ENCODE data around the gene TMEM109. TPM values are rescaled to one million over a fixed set of nuclear protein-coding genes. Genes with fewer than 3 reads are reported as not detected.

TMEM109 gene
- total RNA-seq, 1 experiment from 2014 or later: 18.2 TPM

DNA sequence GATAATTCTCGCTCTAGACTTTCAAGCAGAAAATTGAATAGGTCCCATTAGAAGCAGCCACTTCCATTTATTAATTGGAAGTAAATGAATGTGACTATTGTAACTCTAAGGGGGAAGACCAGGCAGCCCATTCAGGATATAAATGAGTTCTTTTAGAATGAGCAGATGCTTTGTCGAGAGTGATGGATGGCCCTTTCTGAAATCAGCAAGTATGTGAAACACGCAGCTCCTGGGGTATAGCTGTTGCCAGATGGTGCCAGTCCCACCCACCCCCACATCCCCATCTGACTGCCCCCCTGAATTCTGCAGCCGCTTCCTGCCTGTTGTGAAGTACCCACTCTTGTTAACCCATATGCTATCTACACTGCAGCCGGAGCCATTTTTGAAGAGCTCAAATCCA, 34.3 kb downstream of the TMEM109 start:
- in situ Hi-C loops (cut with HindIII; ENCODE audit: low pct_unique_long_range_greater_than_20kb, low sequenced_read_pairs): no loop called here

DNA sequence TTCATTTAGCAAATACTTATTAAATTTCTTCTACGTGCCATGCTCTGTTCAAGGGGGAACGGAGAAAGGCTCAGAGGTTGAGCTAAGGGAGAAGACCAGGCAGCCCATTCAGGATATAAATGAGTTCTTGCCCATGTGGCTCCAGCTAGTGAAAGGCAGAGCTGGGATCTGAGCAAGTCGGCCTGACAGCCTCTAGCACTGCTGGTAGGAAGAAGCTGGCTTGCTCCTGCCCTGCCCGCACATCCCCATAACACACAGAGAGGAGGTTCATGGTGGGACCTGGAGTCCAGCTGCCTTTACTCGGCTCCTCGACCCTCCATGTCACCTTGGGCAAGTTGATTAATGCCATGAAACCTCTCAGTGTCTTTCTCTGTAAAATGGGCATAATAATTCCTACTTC, 36.1 kb downstream of the TMEM109 start:
- DNase-seq (ENCODE audit: low read depth): no peak
- in situ Hi-C loops (cut with HindIII; ENCODE audit: low pct_unique_long_range_greater_than_20kb, low sequenced_read_pairs): no loop called here

More for the DNA sequence above, 34.3 kb downstream of the TMEM109 start:
- no peak for DNase-seq (ENCODE audit: low read depth)

DNA sequence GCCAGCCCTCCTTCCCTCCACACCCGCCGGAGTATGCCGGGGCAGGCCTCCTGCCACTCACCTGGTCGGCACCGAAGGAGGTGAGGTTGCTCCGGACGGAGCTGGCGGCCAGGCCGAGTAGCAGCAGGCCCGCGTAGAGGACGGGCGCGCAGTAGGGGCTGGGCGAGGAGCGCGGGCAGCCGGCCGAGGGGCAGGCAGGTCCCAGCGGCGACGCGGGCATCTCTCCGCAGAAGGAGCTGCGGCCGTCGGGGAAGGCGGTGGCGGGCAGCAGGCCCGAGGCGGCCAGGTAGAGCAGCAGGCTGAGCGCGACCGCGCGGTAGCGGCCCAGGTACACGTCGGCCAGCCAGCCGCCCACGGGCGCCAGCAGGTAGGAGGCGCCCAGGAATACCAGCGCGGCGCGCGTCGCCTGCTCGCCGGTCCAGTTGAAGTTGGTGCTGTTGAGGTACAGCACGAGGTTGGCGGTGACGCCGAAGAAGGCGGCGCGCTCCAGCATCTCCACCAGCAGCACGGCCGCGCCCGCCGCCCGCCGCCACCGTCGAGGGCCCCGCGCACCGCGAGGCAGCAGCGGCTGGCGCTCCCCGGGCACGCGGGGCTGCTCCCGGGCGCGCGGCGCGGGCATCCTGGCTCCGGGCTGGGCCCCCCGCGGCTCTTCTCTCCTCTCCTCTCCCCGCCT, 37.1 kb downstream of the TMEM109 start:
- in situ Hi-C loops (cut with HindIII; ENCODE audit: low pct_unique_long_range_greater_than_20kb, low sequenced_read_pairs): no loop called here
- no peak for DNase-seq (ENCODE audit: low read depth)

DNA sequence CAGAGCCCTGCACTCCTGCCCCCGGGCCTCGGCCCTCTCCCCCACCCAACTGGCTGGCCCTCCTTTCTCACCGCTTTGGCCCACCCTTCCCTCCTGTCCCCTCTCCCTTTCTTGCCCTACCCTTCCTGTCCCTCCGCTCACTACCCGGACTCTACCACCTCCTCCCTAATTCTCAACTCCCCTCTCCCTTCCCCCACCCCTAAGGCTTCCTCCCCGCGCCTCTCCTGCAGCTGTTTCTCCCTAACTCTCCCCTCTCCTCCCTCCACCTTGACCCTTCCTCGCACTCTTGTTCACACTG, 37.6 kb downstream of the TMEM109 start:
- in situ Hi-C loops (cut with HindIII; ENCODE audit: low pct_unique_long_range_greater_than_20kb, low sequenced_read_pairs): no loop called here
- no peak for DNase-seq (ENCODE audit: low read depth)

DNA sequence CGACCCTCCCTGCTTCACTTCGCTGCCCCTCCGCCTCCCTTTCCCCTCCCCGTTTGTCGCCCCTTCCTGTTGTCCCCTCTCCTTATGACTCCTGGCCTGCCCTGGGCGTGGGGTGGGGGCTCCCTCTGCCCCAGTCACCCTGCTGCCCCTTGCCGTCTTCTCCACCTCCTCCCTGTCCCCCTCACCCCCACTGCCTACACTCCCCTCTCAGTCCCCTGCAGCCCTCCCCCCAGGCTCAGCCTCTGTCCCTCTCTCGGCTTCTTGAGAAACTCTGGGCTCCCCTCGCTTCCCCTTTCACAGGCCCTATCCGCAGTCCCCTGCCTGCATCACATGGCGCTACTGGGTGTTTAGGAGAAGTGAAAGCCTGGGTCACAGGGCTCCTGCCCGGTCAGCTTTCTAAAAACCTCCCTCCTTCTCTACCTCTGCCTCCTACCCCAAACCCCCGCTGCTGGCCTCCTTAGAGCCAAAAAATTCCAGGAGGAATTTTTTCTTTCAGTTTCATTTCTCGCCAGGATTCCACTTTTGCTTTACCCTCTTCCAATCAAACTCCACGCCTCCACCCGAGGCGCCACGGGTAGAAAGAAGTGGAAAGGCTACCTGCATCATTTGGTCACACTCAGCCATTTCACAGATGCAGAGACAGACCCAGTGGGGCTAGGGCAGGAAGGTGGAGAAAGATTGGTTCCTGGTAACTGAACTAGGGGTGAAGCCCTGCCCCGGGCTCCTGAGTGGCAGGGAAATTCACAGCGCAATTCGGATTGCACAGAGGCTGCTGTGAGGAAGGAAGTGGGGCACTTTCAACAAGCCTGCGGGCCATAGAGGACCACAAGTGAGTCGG, 38.2 kb downstream of the TMEM109 start, which contains the start of gene SLC15A3:
TSS of gene SLC15A3 (minus strand) at position 273 of the 838 bp plus-strand sequence. CDS start 625 bp downstream, outside the sequence.
- DNase-seq (ENCODE audit: low read depth): no peak
- in situ Hi-C loops (cut with HindIII; ENCODE audit: low pct_unique_long_range_greater_than_20kb, low sequenced_read_pairs): no loop called here

DNA sequence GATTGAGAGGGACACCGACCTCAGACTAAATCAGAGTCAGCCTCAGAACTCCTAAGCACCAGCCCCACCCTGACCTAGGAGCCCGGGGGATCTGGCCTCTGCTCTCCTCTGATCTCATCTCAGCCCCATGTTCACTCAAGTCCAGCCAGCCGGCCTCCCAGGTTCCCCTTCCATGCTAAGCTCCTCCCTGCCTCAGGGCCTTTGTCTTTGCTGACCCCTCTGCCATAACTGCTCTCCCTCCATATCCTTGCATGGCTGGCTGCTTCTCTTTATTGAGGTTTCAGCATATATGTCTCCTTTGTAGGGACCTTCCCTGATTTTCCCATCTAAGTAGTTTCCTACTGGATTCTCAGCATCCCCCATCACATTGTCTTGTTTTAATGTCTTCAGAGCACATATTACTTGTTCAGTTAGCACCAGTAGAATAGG, 38.8 kb downstream of the TMEM109 start:
- in situ Hi-C loops (cut with HindIII; ENCODE audit: low pct_unique_long_range_greater_than_20kb, low sequenced_read_pairs): no loop called here
- no peak for DNase-seq (ENCODE audit: low read depth)

DNA sequence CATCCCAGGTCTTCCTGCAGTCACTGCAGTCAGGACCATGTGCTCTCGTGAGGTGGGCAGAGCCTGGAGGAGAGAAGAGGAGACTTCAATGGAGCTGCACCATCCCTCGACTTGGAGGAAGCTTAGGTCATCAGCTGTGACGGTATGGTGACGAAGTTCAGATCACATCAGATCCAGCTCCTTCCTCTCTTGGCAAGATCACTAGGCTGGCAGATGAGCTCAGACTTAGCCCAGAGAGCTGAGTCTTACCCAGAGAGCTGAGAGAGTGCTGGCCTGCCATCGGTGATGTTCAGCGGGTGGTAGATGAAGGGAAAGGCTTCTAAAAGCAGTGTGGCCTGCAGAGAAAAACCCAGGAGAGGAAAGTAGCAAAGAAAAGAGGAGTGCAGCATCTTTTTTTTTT, 39.8 kb downstream of the TMEM109 start:
- no peak for DNase-seq (ENCODE audit: low read depth)
- in situ Hi-C loops (cut with HindIII; ENCODE audit: low pct_unique_long_range_greater_than_20kb, low sequenced_read_pairs): no loop called here

DNA sequence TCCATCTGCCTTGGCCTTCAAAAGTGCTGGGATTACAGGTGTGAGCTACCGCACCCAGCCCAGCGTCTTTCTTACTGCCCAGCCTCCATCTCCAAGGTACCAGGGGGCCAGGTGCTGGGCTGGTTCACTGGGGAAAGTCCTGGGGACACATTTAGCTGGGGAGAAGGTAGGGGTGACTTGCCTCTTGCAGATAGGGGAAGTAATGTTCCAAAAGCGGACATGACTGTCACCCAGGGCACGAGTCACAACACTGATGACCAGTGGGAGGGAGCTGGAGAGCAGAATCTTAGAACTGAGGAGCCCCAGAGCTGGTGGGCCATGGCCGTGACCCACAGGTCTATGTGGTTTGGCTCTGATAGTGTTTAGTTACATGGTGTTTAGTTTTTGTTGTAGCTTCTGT, 40.5 kb downstream of the TMEM109 start:
- no peak for DNase-seq (ENCODE audit: low read depth)
- in situ Hi-C loops (cut with HindIII; ENCODE audit: low pct_unique_long_range_greater_than_20kb, low sequenced_read_pairs): no loop called here

DNA sequence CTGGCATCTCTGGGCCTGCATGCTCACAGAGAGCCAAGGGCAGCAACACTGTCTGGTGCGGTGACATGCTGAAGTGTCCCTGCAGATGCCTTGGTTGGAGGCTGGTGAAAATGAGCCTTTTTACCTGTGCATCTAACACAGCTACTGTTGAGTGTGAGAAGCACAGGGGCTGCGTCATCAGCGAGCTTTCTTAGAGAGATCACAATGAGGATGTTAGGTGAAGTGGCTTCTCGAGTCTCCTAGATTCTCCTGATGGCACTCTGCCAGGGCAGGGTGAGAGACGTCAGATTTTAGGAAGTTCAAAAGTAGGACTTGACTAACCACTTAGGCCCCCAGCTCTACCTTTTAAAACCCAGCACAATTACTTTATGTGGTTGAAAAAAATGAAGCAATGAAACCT, 41.6 kb downstream of the TMEM109 start:
- in situ Hi-C loops (cut with HindIII; ENCODE audit: low pct_unique_long_range_greater_than_20kb, low sequenced_read_pairs): no loop called here
- DNase-seq (ENCODE audit: low read depth): no peak

DNA sequence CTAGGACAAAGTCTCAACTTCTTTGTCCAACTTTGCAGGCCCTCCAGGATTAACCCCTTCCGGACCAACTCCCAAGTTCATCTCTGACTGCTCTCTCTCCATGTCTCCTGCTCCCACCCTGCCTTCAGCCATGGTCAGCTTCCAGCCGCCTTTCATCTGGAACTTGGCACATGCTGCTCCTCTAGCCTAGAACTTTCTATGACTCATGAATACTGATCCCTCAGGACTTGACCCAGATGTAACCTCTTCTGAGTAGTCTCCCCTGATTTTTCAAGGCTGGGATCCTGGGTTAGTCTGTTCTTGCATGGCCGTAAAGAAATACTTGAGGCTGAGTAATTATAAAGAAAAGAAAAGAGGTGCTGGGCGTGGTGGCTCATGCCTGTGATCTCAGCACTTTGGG, 43.2 kb downstream of the TMEM109 start:
- in situ Hi-C loops (cut with HindIII; ENCODE audit: low pct_unique_long_range_greater_than_20kb, low sequenced_read_pairs): no loop called here
- no peak for DNase-seq (ENCODE audit: low read depth)

DNA sequence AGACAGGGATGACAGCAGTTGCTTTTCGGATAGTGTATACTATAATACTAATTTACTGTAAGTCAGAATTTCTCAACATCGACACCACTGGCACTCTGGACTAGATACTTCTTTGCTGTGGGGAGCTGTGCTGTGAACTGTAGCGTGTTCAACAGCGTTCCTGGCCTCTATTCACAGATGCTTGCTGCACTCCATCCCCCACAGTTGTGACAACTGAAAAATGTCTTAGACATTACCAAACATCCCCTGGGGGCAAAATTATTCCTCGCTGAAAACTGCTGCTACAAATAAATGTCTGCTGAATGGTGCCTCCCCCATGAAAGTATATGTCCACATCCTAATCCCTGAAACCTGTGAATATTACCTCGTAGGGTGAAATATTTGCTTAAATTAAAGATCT, 45.5 kb downstream of the TMEM109 start:
- no peak for DNase-seq (ENCODE audit: low read depth)
- in situ Hi-C loops (cut with HindIII; ENCODE audit: low pct_unique_long_range_greater_than_20kb, low sequenced_read_pairs): no loop called here

DNA sequence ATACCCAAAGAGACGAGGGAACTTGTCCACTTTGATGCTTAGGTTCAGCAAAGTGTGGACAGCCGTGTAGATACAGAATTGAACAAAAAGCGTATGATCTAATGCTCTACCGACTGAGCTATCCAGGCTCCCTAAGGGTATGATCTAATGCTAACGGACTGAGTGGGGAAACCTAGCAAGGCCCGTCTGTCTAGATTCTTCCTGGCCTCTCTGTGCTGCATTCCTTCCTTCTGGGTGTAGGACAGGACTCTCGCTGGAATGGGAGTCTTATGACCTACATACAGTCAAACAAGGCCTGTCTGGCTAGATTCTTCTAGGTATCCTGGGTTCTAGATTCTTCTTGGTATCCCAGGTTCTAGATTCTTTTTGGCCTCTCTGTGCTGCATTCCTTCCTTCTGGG, 46.4 kb downstream of the TMEM109 start:
- DNase-seq (ENCODE audit: low read depth): no peak
- in situ Hi-C loops (cut with HindIII; ENCODE audit: low pct_unique_long_range_greater_than_20kb, low sequenced_read_pairs): no loop called here

DNA sequence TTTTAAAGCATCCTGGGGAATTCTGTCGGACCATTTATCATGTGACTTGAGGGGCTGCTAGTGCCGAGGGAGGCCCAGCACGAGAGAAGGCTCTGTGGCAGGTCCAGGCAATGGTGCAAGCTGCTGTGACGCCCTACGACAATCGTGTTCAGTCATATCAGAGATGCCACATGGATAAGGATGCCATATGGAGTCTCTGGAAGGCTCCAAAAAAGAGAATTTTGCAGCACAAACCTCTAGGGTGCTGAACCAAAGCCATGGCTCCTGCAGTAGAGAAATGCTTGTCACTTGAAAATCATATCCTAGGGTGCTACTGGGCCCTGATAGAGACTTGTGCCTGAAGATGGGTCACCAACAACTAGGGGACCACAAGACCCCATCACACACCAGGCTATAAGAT, 50.8 kb downstream of the TMEM109 start:
- in situ Hi-C loops (cut with HindIII; ENCODE audit: low pct_unique_long_range_greater_than_20kb, low sequenced_read_pairs): no loop called here

DNA sequence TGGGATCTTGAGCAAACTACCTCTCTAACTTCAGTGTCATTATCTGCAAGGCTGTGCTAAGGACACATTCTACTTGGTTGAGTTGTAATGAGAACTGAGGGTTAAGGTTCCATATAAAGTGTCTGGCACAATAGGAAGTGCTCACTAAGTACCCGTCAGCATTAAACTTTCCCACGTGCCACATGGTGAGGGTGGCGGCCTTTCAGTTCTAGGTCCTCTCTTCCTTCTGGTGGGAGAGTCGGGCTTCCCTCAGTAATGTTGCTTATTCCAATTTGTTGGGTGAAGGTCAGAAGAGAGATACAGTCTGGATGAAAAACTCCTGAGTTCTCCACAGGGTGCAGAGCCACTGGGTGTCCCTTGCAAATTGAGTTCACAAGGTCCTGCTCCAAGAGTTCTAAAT, 52.9 kb downstream of the TMEM109 start:
- in situ Hi-C loops (cut with HindIII; ENCODE audit: low pct_unique_long_range_greater_than_20kb, low sequenced_read_pairs): no loop called here
- DNase-seq (ENCODE audit: low read depth): no peak

More for the DNA sequence above, 50.8 kb downstream of the TMEM109 start:
- DNase-seq (ENCODE audit: low read depth): no peak

DNA sequence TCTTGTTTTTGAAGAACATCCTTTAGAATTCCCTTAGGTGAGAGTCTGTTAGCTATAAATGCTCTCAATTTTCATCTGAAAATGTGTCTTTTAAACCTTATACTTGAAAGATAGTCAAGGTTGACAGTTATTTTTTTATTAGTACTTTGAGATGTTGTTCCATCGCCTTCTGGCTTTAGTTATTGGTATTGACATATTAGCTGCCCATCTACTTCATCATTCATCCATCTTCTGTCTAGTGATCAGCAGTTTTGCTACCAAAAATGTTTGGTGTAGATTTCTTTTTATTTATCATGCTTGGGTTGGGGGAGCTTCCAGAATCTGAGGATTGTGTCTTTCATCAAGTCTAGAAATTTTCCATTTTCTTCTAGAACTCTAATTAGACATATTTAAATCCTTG, 54.3 kb downstream of the TMEM109 start:
- in situ Hi-C loops (cut with HindIII; ENCODE audit: low pct_unique_long_range_greater_than_20kb, low sequenced_read_pairs): no loop called here
- no peak for DNase-seq (ENCODE audit: low read depth)

DNA sequence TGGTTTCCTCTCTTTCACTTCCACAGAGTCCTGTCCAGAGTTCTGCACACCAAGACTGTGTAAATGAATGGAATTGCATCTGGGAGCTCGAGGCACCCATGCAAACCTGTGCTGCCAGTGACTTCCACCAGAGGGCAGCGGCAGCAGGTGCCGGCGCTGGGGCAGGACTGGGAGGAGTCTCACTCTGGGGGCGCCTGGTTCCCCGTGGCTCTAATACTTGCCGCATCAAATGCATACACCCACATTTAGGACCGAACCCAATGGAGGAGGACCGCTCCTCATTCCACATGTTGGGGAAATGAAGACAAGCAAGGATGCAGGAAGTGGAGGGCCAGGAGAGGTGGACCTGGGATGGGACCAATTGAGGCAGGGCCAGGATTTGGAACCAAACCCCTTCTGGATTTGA, 56.4 kb downstream of the TMEM109 start:
- in situ Hi-C loops (cut with HindIII; ENCODE audit: low pct_unique_long_range_greater_than_20kb, low sequenced_read_pairs): no loop called here
- no peak for DNase-seq (ENCODE audit: low read depth)

DNA sequence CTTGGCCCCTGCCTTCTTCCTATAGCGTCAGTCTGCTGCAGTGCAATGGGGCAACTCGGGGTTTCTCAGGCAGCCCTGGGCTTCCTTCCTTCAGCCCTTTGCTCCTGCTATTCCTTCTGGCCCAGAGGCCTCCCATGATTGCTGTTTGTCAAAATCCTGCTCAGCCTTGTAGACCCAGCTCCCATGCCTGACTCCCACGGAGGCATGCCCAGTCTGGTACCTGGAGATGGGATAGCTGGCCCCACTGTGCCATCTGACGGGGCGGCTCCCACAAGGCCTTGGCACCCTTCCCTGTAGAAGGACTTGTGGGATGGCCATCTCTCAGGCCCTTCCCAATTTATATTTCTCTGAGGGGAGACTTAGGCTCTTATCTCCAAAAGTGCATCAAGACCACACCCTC, 56.9 kb downstream of the TMEM109 start:
- no peak for DNase-seq (ENCODE audit: low read depth)
- in situ Hi-C loops (cut with HindIII; ENCODE audit: low pct_unique_long_range_greater_than_20kb, low sequenced_read_pairs): no loop called here

DNA sequence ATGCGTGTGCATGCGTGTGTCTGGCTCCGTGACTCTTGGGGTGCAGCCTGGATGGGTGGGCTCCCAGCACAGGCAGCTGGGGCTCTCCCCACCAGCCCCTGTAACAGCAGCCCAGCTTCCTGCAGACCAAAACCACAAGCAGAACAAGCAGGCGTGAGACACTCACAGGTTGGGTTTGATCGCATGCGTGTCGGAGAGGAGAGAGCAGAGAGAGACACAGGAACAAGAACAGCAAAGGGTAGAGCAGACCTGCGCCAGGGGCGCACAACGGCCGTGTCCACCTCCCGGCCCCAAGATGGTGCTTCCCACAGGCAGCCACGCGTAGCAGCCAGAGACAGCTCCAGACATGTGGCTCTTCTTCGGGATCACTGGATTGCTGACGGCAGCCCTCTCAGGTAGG, 57.6 kb downstream of the TMEM109 start, which contains the start of gene CD6:
TSS of gene CD6 (plus strand) at position 161 of the 400 bp plus-strand sequence. CDS start at position 347, 186 bp downstream.
- no peak for DNase-seq (ENCODE audit: low read depth)
- in situ Hi-C loops (cut with HindIII; ENCODE audit: low pct_unique_long_range_greater_than_20kb, low sequenced_read_pairs): no loop called here

DNA sequence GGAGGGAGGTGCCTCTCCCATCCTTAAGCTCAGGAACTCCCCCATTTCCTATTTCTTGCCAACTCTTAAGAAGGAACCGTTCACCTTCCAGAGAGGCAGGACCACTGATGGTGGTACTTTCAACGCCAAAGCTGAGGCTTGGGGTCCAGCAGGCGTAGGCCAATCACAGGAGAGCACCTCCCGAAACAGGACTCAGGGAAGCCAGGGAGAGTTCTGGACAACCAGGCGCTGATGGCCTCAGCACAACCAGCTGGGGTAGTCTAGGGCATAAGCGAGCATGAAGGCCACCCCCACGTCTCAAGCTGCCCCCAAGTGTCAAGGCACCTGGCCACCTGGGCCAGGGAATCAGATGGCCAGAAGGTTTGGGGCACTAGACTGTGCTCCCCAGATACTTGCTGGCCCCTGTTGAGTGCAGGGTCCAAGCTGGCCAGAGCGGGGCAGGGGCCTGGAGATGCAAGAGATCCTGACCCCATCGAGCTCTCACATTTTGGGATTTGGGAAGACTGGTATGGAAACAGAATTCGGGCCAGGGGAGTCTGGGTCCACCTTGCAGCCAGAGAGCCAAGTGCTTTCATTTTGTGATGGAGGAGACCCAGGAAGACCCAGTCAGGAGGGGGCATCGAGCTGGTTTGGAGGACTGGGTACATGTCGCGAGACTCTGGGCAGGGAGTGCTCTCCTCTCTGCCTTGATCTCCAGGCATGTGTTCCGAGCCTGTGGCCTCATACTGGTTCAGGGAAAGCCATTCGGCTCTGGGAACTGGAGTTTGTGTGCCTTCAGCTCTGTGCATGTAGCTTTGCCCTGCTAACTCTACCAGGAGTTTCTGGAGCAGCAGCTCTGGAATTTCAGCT, 58.4 kb downstream of the TMEM109 start:
- DNase-seq (ENCODE audit: low read depth): no peak
- in situ Hi-C loops (cut with HindIII; ENCODE audit: low pct_unique_long_range_greater_than_20kb, low sequenced_read_pairs): no loop called here

All from Caki2 (cell line).